H1 (cell line): ENCODE measurements around the gene TMEM59L. TPM values are rescaled to one million over a fixed set of nuclear protein-coding genes. Genes with fewer than 3 reads are reported as not detected.

Experiments used
- CTCF ChIA-PET: fragments of 300-600 bp; sonication (Branson Sonifier 250); formaldehyde crosslinking; loops from one replicate; lab custom pipeline; 2021; ENCODE audit not compliant: partially characterized antibody; lab: Charles Lee
- POLR2A ChIA-PET: fragments of 300-600 bp; sonication (Branson Sonifier 250); formaldehyde crosslinking; loops from one replicate; lab custom pipeline; 2021; ENCODE audit warnings: inconsistent platforms; ENCODE audit not compliant: partially characterized antibody; lab: Charles Lee
- DNase-seq, 2 experiments: peaks; one replicate each; pipeline versions ENCODE4 v3.0.0 to v3.0.0-alpha.2; 2010 to 2022; ENCODE audit warnings: low spot score in 2 of 2, low read depth in 1 of 2, mixed read lengths in 1 of 2
- FAIRE-seq: peaks from 2 replicates; lab custom pipeline; 2011; peaks lifted over from hg19 to GRCh38; lab: Jason Lieb, UNC
- H2AFZ ChIP-seq: 2 replicates; pipeline ENCODE4 v1.8.1; 2012; ENCODE audit warnings: low read length, inconsistent platforms
- H2AK5ac ChIP-seq: 2 replicates; pipeline ENCODE4 v1.6.1; 2013; ENCODE audit warnings: low read depth, low read length
- H2BK120ac ChIP-seq: replicated peaks from 2 replicates; pipeline ENCODE3; 2013; ENCODE audit warnings: low read depth, low read length, inconsistent platforms
- H2BK12ac ChIP-seq: 2 replicates; pipeline ENCODE4 v1.6.1; 2013; ENCODE audit warnings: low read depth, low read length
- H2BK15ac ChIP-seq: 2 replicates; pipeline ENCODE4 v1.6.1; 2013; ENCODE audit warnings: low read length
- H2BK20ac ChIP-seq: 2 replicates; pipeline ENCODE4 v1.6.1; 2013; ENCODE audit warnings: low read length
- H2BK5ac ChIP-seq: 2 replicates; pipeline ENCODE4 v1.6.1; 2013; ENCODE audit warnings: low read depth, low read length
- H3K14ac ChIP-seq: 2 replicates; pipeline ENCODE4 v1.6.1; 2013; ENCODE audit warnings: inconsistent platforms; ENCODE audit not compliant: insufficient read length
- H3K18ac ChIP-seq: 2 replicates; pipeline ENCODE4 v1.6.1; 2013; ENCODE audit warnings: low read length; ENCODE audit errors: extremely low read depth
- H3K23ac ChIP-seq: 2 replicates; pipeline ENCODE4 v1.6.1; 2013; ENCODE audit warnings: inconsistent platforms; ENCODE audit not compliant: insufficient read length
- H3K23me2 ChIP-seq: 2 replicates; pipeline ENCODE4 v1.6.1; 2013; ENCODE audit warnings: low read depth, low read length
- H3K27ac ChIP-seq: 2 replicates; pipeline ENCODE4 v1.6.1; 2011; ENCODE audit warnings: low read depth, low read length, inconsistent platforms
- H3K27me3 ChIP-seq, 4 experiments: replicated peaks in 1 of 4; 1 replicate in 1 of 4; 2 replicates in 3 of 4; pipeline versions ENCODE4 v1.6.1 to v1.8.1; 2011 to 2013; ENCODE audit warnings: low read length in 3 of 4, mild to moderate bottlenecking in 3 of 4, inconsistent platforms in 2 of 4, mixed read lengths in 2 of 4, moderate library complexity in 1 of 4; ENCODE audit not compliant: control insufficient read depth in 3 of 4, insufficient read depth in 3 of 4; ENCODE audit errors: extremely low read depth in 1 of 4
- H3K36me3 ChIP-seq, 4 experiments: 2 replicates each; pipeline versions ENCODE4 v1.6.1 to v1.8.1; 2011 to 2013; ENCODE audit warnings: mild to moderate bottlenecking in 4 of 4, low read length in 3 of 4, moderate library complexity in 2 of 4, control low read depth in 1 of 4, inconsistent platforms in 1 of 4; ENCODE audit not compliant: insufficient read depth in 4 of 4, control insufficient read depth in 2 of 4
- H3K4ac ChIP-seq: replicated peaks from 2 replicates; pipeline ENCODE3; 2013; ENCODE audit warnings: low read length, low read depth, mixed read lengths, inconsistent platforms; ENCODE audit not compliant: insufficient read length
- H3K4me1 ChIP-seq, 4 experiments: replicated peaks in 1 of 4; 1 replicate in 1 of 4; 2 replicates in 3 of 4; pipeline versions ENCODE4 v1.6.1 to v1.8.1; 2011 to 2013; ENCODE audit warnings: low read length in 3 of 4, inconsistent platforms in 2 of 4, mixed read lengths in 1 of 4; ENCODE audit not compliant: insufficient read depth in 4 of 4, control insufficient read depth in 3 of 4
- H3K4me2 ChIP-seq, 2 experiments: 2 replicates each; pipeline versions ENCODE4 v1.6.1 to v1.8.1; 2011 to 2013; ENCODE audit warnings: low read depth in 2 of 2, low read length in 2 of 2, control low read depth in 1 of 2, inconsistent platforms in 1 of 2, mild to moderate bottlenecking in 1 of 2; ENCODE audit not compliant: insufficient read depth in 1 of 2
- H3K4me3 ChIP-seq, 4 experiments: fragments of 200-600, 300-600 bp in 1 of 4; sonication (generic), shearing (Covaris generic), sonication (Bioruptor Twin) in 1 of 4; 2 replicates each; pipeline versions ENCODE4 v1.5.1 to v1.8.1; 2011 to 2016; ENCODE audit warnings: low read length in 4 of 4, low read depth in 3 of 4, control low read depth in 2 of 4, inconsistent platforms in 2 of 4, mild to moderate bottlenecking in 2 of 4, mixed read lengths in 1 of 4, moderate library complexity in 1 of 4; ENCODE audit not compliant: insufficient read depth in 2 of 4; ENCODE audit errors: extremely low read depth in 1 of 4
- H3K56ac ChIP-seq: replicated peaks from 2 replicates; pipeline ENCODE3; 2013; ENCODE audit warnings: low read depth, mild to moderate bottlenecking, mixed read lengths, low read length, inconsistent platforms; ENCODE audit not compliant: insufficient read length
- H3K79me1 ChIP-seq: 2 replicates; pipeline ENCODE4 v1.6.1; 2013; ENCODE audit warnings: low read depth, low read length, control low read depth
- H3K79me2 ChIP-seq, 2 experiments: 2 replicates each; pipeline versions ENCODE4 v1.6.1 to v1.8.1; 2012 to 2013; ENCODE audit warnings: low read length in 2 of 2, mild to moderate bottlenecking in 2 of 2, inconsistent platforms in 1 of 2; ENCODE audit not compliant: insufficient read depth in 2 of 2, control insufficient read depth in 1 of 2
- H3K9ac ChIP-seq, 4 experiments: replicated peaks in 1 of 4; 1 replicate in 1 of 4; 2 replicates in 3 of 4; pipeline versions ENCODE4 v1.6.1 to v1.8.1; 2011 to 2013; ENCODE audit warnings: low read depth in 3 of 4, low read length in 3 of 4, control low read depth in 2 of 4, mild to moderate bottlenecking in 2 of 4, moderate library complexity in 2 of 4, inconsistent platforms in 1 of 4; ENCODE audit errors: extremely low read depth in 1 of 4
- H3K9me3 ChIP-seq, 2 experiments: 2 replicates each; pipeline versions ENCODE4 v1.6.1 to v1.8.1; 2012 to 2013; ENCODE audit warnings: mild to moderate bottlenecking in 2 of 2, moderate library complexity in 2 of 2, control low read depth in 1 of 2, inconsistent platforms in 1 of 2, low read depth in 1 of 2, low read length in 1 of 2, mixed read lengths in 1 of 2; ENCODE audit not compliant: insufficient read depth in 2 of 2
- H4K20me1 ChIP-seq, 2 experiments: replicated peaks in 1 of 2; 2 replicates each; pipeline versions ENCODE3 to v1.8.1; 2011 to 2013; ENCODE audit warnings: inconsistent platforms in 2 of 2, low read length in 2 of 2, mild to moderate bottlenecking in 1 of 2; ENCODE audit not compliant: insufficient read depth in 2 of 2, control insufficient read depth in 1 of 2
- H4K5ac ChIP-seq: 2 replicates; pipeline ENCODE4 v1.6.1; 2013; ENCODE audit warnings: low read length, low read depth, mixed read lengths, inconsistent platforms; ENCODE audit not compliant: insufficient read length
- H4K8ac ChIP-seq: 2 replicates; pipeline ENCODE4 v1.8.0; 2013; ENCODE audit warnings: mild to moderate bottlenecking, moderate library complexity, low read length, inconsistent platforms; ENCODE audit not compliant: insufficient read depth; ENCODE audit errors: extremely low read depth
- H4K91ac ChIP-seq: replicated peaks from 2 replicates; pipeline ENCODE3; 2013; ENCODE audit warnings: low read length, mixed read lengths, inconsistent platforms; ENCODE audit not compliant: insufficient read length
- ATF3 ChIP-seq: IDR thresholded peaks from 2 replicates; pipeline ENCODE4 v1.6.1; 2011; ENCODE audit warnings: low read depth, mild to moderate bottlenecking, low read length; ENCODE audit not compliant: insufficient read depth
- CREB1 ChIP-seq: IDR thresholded peaks from 2 replicates; pipeline ENCODE4 v1.6.1; 2012; ENCODE audit warnings: inconsistent platforms
- CTBP2 ChIP-seq: IDR thresholded peaks from 2 replicates; pipeline ENCODE4 v1.7.0; 2011; ENCODE audit warnings: borderline replicate concordance, mild to moderate bottlenecking, moderate library complexity, mixed read lengths, low read length; ENCODE audit not compliant: insufficient read depth, insufficient read length
- EGR1 ChIP-seq: IDR thresholded peaks from 2 replicates; pipeline ENCODE4 v1.6.1; 2011; ENCODE audit warnings: low read depth, low read length, borderline replicate concordance
- EZH2 ChIP-seq: fragments of 200-600 bp; sonication (generic); IDR thresholded peaks from 2 replicates; pipeline ENCODE4 v1.7.1; 2012; ENCODE audit warnings: low read depth, mild to moderate bottlenecking, moderate library complexity, low read length, inconsistent platforms; ENCODE audit not compliant: severe bottlenecking
- MAX ChIP-seq: IDR thresholded peaks from 2 replicates; pipeline ENCODE4 v1.6.1; 2012; ENCODE audit warnings: inconsistent platforms
- NANOG ChIP-seq: IDR thresholded peaks from 2 replicates; pipeline ENCODE4 v1.6.1; 2011; ENCODE audit warnings: low read length, low read depth, mild to moderate bottlenecking, inconsistent platforms; ENCODE audit not compliant: insufficient read depth, poor library complexity, severe bottlenecking
- SAP30 ChIP-seq: fragments of 300-600 bp; sonication (generic); IDR thresholded peaks from 2 replicates; pipeline ENCODE4 v1.7.1; 2012; ENCODE audit warnings: low read length, moderate library complexity, mild to moderate bottlenecking, inconsistent platforms; ENCODE audit not compliant: insufficient read depth, insufficient replicate concordance
- SP2 ChIP-seq: IDR thresholded peaks from 2 replicates; pipeline ENCODE4 v1.6.1; 2012; ENCODE audit warnings: mild to moderate bottlenecking, low read length, inconsistent platforms
- SRF ChIP-seq: IDR thresholded peaks from 2 replicates; pipeline ENCODE4 v1.6.1; 2011; ENCODE audit warnings: mild to moderate bottlenecking, low read depth, low read length, moderate library complexity
- SUZ12 ChIP-seq: fragments of 200-600 bp; sonication (generic); IDR thresholded peaks from 2 replicates; pipeline ENCODE4 v1.6.1; 2012; ENCODE audit warnings: mild to moderate bottlenecking, inconsistent platforms, low read length, moderate library complexity, mixed read lengths
- TCF12 ChIP-seq: IDR thresholded peaks from 2 replicates; pipeline ENCODE4 v1.6.1; 2011; ENCODE audit warnings: low read depth, mild to moderate bottlenecking, low read length
- TEAD4 ChIP-seq: IDR thresholded peaks from 2 replicates; pipeline ENCODE4 v1.6.1; 2012; ENCODE audit warnings: low read depth, low read length, inconsistent platforms, mixed read lengths
- YY1 ChIP-seq: IDR thresholded peaks from 2 replicates; pipeline ENCODE4 v1.6.1; 2011; ENCODE audit warnings: low read depth, mild to moderate bottlenecking, low read length
- WGBS, 2 experiments: shearing (Covaris generic) in 1 of 2; methylation state at CpG; one replicate each; pipeline versions ENCODE4 v1.1.6 to v1.1.7; 2013 to 2015; ENCODE audit warnings: low lambda C conversion rate in 2 of 2, mixed read lengths in 2 of 2, inconsistent platforms in 1 of 2, low coverage in 1 of 2, missing lambda C conversion rate in 1 of 2; ENCODE audit not compliant: insufficient replicate concordance in 2 of 2, insufficient coverage in 1 of 2, insufficient read length in 1 of 2; ENCODE audit errors: extremely low coverage in 1 of 2, missing lambda C conversion rate in 1 of 2; 5-methylcytosine and 5-hydroxymethylcytosine counted together
- polyA plus RNA-seq, 7 experiments: library from polyadenylated mRNA; depleted of rRNA in 3 of 7; stranded (reverse) in 5 of 7; unstranded in 2 of 7; fragments of >200 nt in 5 of 7; fragments of 200-250 nt in 2 of 7; gene quantifications; 1 replicate in 5 of 7; 2 replicates in 1 of 7; 4 replicates in 1 of 7; pipeline versions ENCODE4 v1.2.1 to v1.2.3, GENCODE V29; 2011 to 2013; ENCODE audit warnings: missing spikeins in 2 of 7, mixed read lengths in 2 of 7
- total RNA-seq: library from RNA; stranded (reverse); fragmentation: NEBNext Ultra II Directional; extraction: Animal tissue kit (Norgen Biotek cat#: 25700); gene quantifications from 2 replicates; pipeline ENCODE4 v1.2.1, GENCODE V29; 2021

TMEM59L gene
- total and polyA plus RNA-seq, 2 of the 8 experiments (the other 6 are each of a cell fraction or from before 2014, with no cell fraction given) = 4.0 to 12.2 TPM

- no peak overlapping the region for H4K8ac ChIP-seq
- no peak overlapping the region for H3K4ac ChIP-seq
- no peak overlapping the region for H3K4me2 ChIP-seq
- no peak overlapping the region for H4K91ac ChIP-seq
- peaks cover 7 to 41% of the 10 kb centered on the region in 2 experiments for H4K20me1 ChIP-seq
- H3K14ac ChIP-seq = no peak overlapping the region
- H3K23ac ChIP-seq = no peak overlapping the region
- H2BK20ac ChIP-seq = no peak overlapping the region
- no peaks in the 10 kb centered on the region for H3K36me3 ChIP-seq
- no peaks in the 10 kb centered on the region for H3K9me3 ChIP-seq
- H3K23me2 ChIP-seq = peaks cover 13% of the 10 kb centered on the region; the same call in 1 of the 2 replicates
- H2BK120ac ChIP-seq = no peak overlapping the region
- H3K79me1 ChIP-seq = peaks cover 8% of the 10 kb centered on the region
- H2BK15ac ChIP-seq = no peak overlapping the region
- DNase-seq = no peak
- no peak overlapping the region for H2BK12ac ChIP-seq
- peaks cover 0 to 4% (median 0%) of the 10 kb centered on the region in 4 experiments; a peak in 1 of 7 replicates for H3K27me3 ChIP-seq
- H3K18ac ChIP-seq = no peak overlapping the region
- no peak overlapping the region for H2AK5ac ChIP-seq
- no peak overlapping the region for H2AFZ ChIP-seq
- no CpG with 5 or more reads among the region's 1 CpG for WGBS, 2 experiments
- no peak overlapping the region for H3K4me3 ChIP-seq
- peaks cover 0 to 15% (median 6%) of the 10 kb centered on the region in 4 experiments; a peak in 5 of 7 replicates for H3K4me1 ChIP-seq
- no peaks in the 10 kb centered on the region; a peak in 1 of 4 replicates for H3K79me2 ChIP-seq
- POLR2A ChIA-PET = no interaction called here
- no peak overlapping the region for H3K27ac ChIP-seq
- no peak for FAIRE-seq
- no peak overlapping the region for H3K9ac ChIP-seq
- H2BK5ac ChIP-seq = no peak overlapping the region
- H3K56ac ChIP-seq = no peak overlapping the region
- H4K5ac ChIP-seq = no peak overlapping the region
- CTCF ChIA-PET = interaction anchor here (0.6 kb wide), 1 partner anchor 40 kb away, joined by 3 read pairs; no protein-coding TSS in a partner anchor
- TF ChIP-seq EZH2 (no peak), NANOG (no peak), MAX (no peak), TEAD4 (no peak), CREB1 (no peak), SUZ12 (no peak), ATF3 (no peak), YY1 (no peak), SAP30 (no peak), CTBP2 (no peak), SRF (no peak), SP2 (no peak), EGR1 (no peak), TCF12 (no peak)
Observed at GRCh38 chr19:18653853-18654252, 41.2 kb downstream of the TMEM59L start.
